ENCODE measurements around the gene WNT8A. TPM values are rescaled to one million over a fixed set of nuclear protein-coding genes. Genes with fewer than 3 reads are reported as not detected.

The WNT8A gene
- total RNA-seq, 4 donors from 2014 or later = not detected

DNA sequence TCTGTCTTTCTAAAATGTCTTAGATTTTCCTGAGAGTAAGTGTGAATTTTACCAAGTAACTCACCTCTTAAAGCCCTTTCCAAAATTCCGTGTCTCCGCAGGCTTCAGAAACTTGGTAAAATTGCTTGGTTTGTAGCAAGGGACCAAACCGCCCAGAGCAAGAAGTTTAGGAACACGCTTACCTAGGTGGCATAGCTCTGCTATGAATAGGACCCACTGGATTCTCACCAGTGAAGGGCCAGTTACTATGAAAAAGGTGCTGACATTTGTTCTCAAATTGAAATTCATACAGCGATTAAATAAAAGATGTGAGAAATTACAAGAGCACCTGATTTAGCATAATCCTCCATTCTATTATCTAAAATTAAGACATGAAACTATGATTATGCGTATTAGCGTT lies 48.7 kb downstream of the WNT8A start:
- no peak for TF ChIP-seq CTCF (IDR thresholded peaks at IDR 0.05; ENCODE audit: low read depth)

GRCh38 chr5:138138949-138139780 lies 55.3 kb downstream of the WNT8A start, which contains the start of gene NME5:
NME5 (minus strand) TSS chr5:138139428; CDS start chr5:138138780, 648 bp downstream.
- no peak for TF ChIP-seq CTCF (IDR thresholded peaks at IDR 0.05; ENCODE audit: low read depth)

- no peak for TF ChIP-seq CTCF (IDR thresholded peaks at IDR 0.05; ENCODE audit: low read depth)
Measured at GRCh38 chr5:138139781-138140090, 55.9 kb downstream of the WNT8A start.

- TF ChIP-seq CTCF (IDR thresholded peaks at IDR 0.05; ENCODE audit: low read depth) = no peak
Measured at GRCh38 chr5:138140268-138140667, 56.4 kb downstream of the WNT8A start.

Small RNAs within 50 kb of the gene (small RNA-seq; reads per million reads assigned to genes)
- gene RNU6-1148P (not detected), gene RNU6-460P (not detected), gene RNU6-888P (not detected)

Other genes with a start within 250 kb of the WNT8A start
- gene MYOT, start 216.2 kb upstream of the WNT8A start, total RNA-seq = 1 to 10 TPM in 3 of 4 donors, not detected in 1; 1.5 to 6.2 (median 2.4) TPM
- gene PKD2L2, start 194.6 kb upstream of the WNT8A start, total RNA-seq = not detected
- gene FAM13B, start 51.0 kb upstream of the WNT8A start, total RNA-seq = 10 to 100 TPM; 25.2 to 49.1 (median 44.2) TPM
- 1 to 10 TPM in 2 of 4 donors, under 1 TPM in 1, not detected in 1; 0.34 to 2.0 (median 2.0) TPM for gene NME5, start 55.4 kb downstream of the WNT8A start, total RNA-seq
- 10 to 100 TPM; 21.9 to 49.1 (median 37.4) TPM for gene BRD8, start 94.6 kb downstream of the WNT8A start, total RNA-seq
- 1 to 10 TPM in 2 of 4 donors, under 1 TPM in 1, not detected in 1; 0.33 to 5.3 (median 2.4) TPM for gene KIF20A, start 95.1 kb downstream of the WNT8A start, total RNA-seq
- gene CDC23, start 129.3 kb downstream of the WNT8A start, total RNA-seq = 10 to 100 TPM; 13.0 to 19.2 (median 17.3) TPM
- gene GFRA3, start 190.6 kb downstream of the WNT8A start, total RNA-seq = under 1 TPM in 1 of 4 donors, not detected in 3; 0.22 TPM
- gene CDC25C, start 247.8 kb downstream of the WNT8A start, total RNA-seq = under 1 TPM in 2 of 4 donors, not detected in 2; 0.85 to 0.88 TPM